GM12874 (cell line): Measurements from ENCODE around the gene FRYL.

Experiments used
- TF ChIP-seq, protein P1 (sequence below): IDR thresholded peaks from 2 replicates; pipeline ENCODE4 v1.5.1; 2011; ENCODE audit warnings: low read depth, mild to moderate bottlenecking, control low read depth, low read length, moderate library complexity; ENCODE audit not compliant: insufficient read depth

Gene FRYL

DNA sequence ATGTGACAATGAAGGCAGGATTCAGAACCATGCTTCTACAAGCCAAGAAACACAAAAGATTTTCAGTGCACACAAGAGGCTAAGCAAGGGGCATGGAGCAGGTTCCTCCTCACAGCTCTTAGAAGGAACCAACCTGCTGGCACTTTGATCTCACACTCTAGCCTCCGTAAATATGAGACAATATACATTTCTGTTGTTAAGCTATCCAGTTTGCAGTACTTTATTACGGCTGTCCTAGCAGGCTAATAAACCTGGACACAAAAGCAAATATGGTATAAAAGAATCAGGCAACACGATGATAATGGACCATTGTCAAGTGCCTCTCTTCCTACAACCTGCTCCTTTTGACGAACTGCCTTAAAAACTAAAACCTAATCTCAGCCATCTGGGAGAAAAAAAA is 175.6 kb downstream of the FRYL start:
- TF ChIP-seq, protein P1, sequence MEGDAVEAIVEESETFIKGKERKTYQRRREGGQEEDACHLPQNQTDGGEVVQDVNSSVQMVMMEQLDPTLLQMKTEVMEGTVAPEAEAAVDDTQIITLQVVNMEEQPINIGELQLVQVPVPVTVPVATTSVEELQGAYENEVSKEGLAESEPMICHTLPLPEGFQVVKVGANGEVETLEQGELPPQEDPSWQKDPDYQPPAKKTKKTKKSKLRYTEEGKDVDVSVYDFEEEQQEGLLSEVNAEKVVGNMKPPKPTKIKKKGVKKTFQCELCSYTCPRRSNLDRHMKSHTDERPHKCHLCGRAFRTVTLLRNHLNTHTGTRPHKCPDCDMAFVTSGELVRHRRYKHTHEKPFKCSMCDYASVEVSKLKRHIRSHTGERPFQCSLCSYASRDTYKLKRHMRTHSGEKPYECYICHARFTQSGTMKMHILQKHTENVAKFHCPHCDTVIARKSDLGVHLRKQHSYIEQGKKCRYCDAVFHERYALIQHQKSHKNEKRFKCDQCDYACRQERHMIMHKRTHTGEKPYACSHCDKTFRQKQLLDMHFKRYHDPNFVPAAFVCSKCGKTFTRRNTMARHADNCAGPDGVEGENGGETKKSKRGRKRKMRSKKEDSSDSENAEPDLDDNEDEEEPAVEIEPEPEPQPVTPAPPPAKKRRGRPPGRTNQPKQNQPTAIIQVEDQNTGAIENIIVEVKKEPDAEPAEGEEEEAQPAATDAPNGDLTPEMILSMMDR = no peak

GRCh38 chr4:48604041-48604440 is 176.0 kb downstream of the FRYL start:
- TF ChIP-seq, protein P1 = no peak

DNA sequence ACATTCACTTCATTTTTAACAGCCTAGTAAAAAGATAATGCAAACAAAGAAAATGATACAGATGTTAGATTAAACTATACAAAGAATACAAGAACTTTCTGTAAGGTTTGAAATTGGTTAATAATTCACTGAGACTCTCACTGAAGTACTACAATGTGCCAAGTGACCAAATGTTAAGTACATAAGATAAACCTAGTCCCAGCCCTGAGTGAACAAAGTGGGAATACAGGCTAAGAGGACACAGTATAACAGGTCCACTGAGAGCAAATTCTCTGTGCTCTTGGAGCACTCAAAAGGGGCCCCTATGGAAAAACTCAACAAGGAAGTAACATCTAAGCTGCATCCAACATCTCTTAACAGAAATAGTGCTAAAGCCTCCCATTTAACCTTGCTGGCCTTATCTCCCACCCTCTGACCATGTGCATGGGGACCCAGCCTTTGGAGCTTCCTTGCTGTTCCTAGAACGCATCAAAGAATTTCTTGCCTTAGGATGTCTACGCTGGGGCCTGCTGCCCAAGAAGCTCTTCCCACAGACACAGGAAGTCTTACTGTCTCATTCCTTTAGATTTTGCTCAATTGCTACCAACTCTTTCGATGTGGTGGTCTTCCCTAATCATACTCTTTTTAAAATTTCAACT is 176.6 kb downstream of the FRYL start:
- TF ChIP-seq, protein P1 = no peak

DNA sequence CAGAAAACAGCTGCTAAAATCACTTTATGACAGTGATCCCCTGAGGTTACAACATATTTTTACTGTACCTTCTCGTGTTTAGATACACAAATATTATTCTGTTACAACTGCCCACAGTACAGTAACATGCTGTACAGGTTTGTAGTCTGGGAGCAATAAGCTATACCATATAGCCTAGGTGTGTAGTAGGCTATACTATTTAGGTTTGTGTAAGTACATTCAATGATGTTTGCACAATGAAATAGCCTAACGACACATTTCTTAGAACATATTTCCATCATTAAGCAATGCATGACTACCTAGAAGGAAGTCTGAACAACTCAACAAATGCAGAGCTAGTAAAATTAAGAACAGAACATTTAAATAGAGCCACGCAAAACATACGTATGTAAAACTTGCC is 177.3 kb downstream of the FRYL start:
- TF ChIP-seq, protein P1 = no peak

GRCh38 chr4:48602222-48602621 is 177.9 kb downstream of the FRYL start:
- TF ChIP-seq, protein P1 = no peak

DNA sequence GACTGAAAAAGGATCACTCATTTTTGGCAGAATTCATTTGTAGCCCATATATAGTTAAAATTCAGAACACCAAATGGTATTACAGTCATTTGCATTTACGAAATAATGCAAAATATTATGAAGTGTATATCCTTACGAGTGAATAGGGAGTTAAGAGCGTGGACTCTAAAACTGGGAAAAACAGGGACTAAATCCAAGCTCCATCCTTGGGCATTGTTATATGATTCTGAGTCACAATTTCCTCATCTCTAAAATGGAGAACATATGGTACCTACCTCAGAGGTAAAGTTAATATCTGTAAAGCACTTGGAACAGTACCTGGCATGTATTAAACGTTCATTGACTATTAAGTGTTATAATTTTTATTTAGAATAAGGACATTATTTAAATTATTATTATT is 183.7 kb downstream of the FRYL start:
- TF ChIP-seq, protein P1 = no peak

DNA sequence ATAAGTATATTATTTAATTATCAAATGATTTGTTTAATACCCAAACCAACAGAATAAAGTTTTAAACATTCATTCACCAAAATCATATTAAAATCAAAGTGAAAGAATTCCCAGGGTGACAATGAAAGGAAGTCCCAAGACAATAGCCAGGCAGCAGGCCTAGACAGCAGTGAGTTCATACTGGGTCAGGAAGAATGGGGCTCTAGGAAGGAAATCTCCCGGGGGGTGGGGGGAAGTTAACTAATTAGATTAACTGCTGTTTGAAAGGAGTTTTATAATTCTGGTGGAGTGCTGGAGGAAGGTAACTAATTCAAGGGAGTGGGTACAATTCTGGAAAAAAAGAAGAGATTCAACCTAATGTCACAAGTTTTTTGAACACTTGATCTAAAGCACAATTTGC is 185.9 kb downstream of the FRYL start:
- TF ChIP-seq, protein P1 = no peak
